HG02623 (cell line): Measurements from ENCODE around the gene FBXL14.

Source experiments
- ATAC-seq: cut with Tn5 transposase; IDR thresholded peaks from one replicate; pipeline ENCODE4 v1.9.1; 2021; ENCODE audit warnings: moderate library complexity; ENCODE audit not compliant: unreplicated experiment

Gene FBXL14

GRCh38 chr12:1594261-1595025, at the start of gene FBXL14:
FBXL14 (minus strand) TSS chr12:1594581; CDS start chr12:1594066, 515 bp downstream.
- peak; percentile 54 for ATAC-seq

- ATAC-seq, result no peak
These were observed 49.6 kb upstream of the FBXL14 start for GRCh38 chr12:1643905-1644533.

GRCh38 chr12:1643043-1643442, 48.7 kb upstream of the FBXL14 start:
- ATAC-seq, result no peak

GRCh38 chr12:1642513-1642912, 48.1 kb upstream of the FBXL14 start:
- ATAC-seq, result no peak

- no peak for ATAC-seq
These were observed 46.2 kb upstream of the FBXL14 start for GRCh38 chr12:1640328-1641234.

- ATAC-seq, result no peak
These were observed 45.2 kb upstream of the FBXL14 start for GRCh38 chr12:1639538-1639937.

- ATAC-seq, result no peak
These were observed 43.8 kb upstream of the FBXL14 start for GRCh38 chr12:1638203-1638602.

- ATAC-seq, result no peak
These were observed 41.1 kb upstream of the FBXL14 start for GRCh38 chr12:1635301-1636095.

- ATAC-seq, result no peak
These were observed 40.3 kb upstream of the FBXL14 start for GRCh38 chr12:1634590-1635191.

GRCh38 chr12:1634149-1634548, 39.8 kb upstream of the FBXL14 start:
- ATAC-seq, result no peak

GRCh38 chr12:1633459-1633858, 39.1 kb upstream of the FBXL14 start:
- no peak for ATAC-seq

- no peak for ATAC-seq
These were observed 38.3 kb upstream of the FBXL14 start for GRCh38 chr12:1632702-1633101.

- no peak for ATAC-seq
These were observed 36.6 kb upstream of the FBXL14 start for GRCh38 chr12:1630827-1631591.

GRCh38 chr12:1630133-1630826, 35.9 kb upstream of the FBXL14 start:
- ATAC-seq, result no peak

- ATAC-seq, result no peak
These were observed 35.2 kb upstream of the FBXL14 start for GRCh38 chr12:1629338-1630132.

- ATAC-seq, result no peak
These were observed 34.4 kb upstream of the FBXL14 start, which contains the start of gene WNT5B for GRCh38 chr12:1628666-1629337. WNT5B (plus strand) TSS chr12:1629231; CDS start chr12:1631355, 2,124 bp downstream.

- ATAC-seq, result no peak
These were observed 28.0 kb upstream of the FBXL14 start for GRCh38 chr12:1622406-1622805.
